Stimulated activated CD4-positive, alpha-beta T cell treated with anti-CD3 and anti-CD28 coated beads, TNF-alpha, amount 100 ng/mL, for 48 hours (primary cell): ENCODE results near the gene NSUN5.
"Not testable (repeated sequence)": the region's sequence is repeated elsewhere in the genome, so short reads cannot be mapped to it uniquely, and the experiment has no call there.

Source experiments
- DNase-seq, 3 donors: peaks; one replicate each; pipeline ENCODE4 v3.0.0-alpha.2; 2020; ENCODE audit warnings: low read depth in 3 of 3

NSUN5 gene

DNA sequence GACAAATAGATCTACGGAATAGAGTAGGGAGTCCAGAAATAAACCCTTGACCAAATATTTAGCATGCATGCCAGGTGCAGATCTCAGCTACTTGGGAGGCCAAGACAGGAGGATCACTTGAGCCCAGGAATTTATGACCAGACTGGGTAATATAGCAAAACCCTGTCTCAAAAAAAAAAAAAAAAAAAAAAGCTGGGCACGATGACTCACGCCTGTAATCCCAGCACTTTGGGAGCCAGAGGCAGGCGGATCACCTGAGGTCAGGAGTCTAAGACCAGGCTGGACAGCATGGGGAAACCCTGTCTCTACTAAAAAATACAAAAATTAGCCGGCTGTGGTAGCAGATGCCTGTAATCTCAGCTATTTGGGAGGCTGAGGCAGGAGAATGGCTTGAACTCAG, 31.4 kb downstream of the NSUN5 start:
- not testable (repeated sequence) for DNase-seq

DNA sequence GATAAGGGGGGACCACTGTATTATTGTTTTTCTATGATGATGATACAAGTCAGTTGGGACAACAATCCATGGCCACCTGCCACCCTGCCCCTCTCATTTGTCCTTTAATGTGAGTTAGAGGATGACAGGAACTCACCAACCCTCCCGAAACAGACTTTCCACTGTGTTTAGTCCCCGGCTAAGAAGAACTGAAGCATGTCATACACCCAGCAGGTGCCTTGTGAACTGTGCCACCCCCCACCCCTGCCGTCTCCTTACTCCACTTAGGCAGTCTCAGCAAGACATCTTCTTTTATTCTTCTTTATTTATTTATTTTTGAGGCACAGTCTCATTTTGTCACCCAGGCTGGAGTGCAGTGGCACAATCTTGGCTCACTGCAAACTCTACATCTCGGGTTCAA, 40.8 kb downstream of the NSUN5 start:
- not testable (repeated sequence) for DNase-seq

DNA sequence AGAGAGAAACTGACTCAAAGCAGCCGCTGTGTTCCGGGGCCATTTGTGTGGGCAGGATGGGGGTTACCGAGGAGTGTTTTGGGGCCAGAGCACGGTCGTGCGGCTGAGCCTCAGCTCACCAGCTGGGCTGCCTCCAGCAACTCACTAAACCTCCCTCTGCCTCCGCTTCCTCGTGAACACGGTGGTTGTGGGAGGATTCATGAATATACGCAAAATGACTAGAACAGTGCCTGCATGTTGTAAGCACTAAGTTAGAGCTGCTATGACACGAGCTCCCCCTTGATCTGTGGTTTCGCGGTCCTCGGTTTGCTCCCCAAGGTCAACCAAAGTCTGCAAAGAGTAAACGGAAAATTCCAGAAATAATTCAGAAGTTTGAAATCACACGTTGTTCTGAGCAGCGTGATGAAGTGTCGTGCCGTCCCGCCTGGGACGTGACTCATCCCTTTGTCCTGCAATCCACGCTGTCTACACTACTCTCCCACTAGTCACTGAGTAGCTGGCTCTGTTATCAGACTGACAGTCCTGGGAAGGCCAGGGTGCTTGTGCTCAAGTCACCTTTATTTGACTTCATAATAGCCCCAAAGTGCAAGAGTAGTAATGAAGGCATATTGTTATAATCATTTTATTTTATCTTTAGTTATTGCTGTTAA, 41.8 kb downstream of the NSUN5 start:
- not testable (repeated sequence) for DNase-seq

DNA sequence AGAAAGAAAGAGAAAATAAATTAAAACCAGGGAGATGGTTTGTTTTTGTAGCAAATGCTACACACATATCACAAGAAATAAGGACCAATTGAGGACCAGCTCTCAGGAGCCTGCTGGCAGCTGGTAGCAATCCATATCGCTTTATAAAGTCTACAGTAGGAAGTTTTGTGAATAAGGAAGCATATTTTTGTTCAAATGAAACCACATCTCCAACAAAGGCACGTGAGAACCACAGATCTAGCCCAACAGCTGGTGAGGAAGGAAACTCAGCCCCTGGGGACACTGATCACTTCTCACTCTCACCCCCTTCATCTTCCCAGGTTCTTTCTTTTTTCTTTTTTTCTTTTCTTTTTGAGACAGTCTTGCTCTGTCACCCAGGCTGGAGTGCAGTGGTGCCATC, 46.2 kb downstream of the NSUN5 start:
- DNase-seq: not testable (repeated sequence)
